K562 (cell line): ENCODE measurements around the gene AHCYL1.

Source experiments
- MLLT1 ChIP-seq, 2 experiments: fragments of 450-650 bp; IDR thresholded peaks; 2 replicates each; pipeline ENCODE4 v1.6.1; 2016
- POLR2A ChIP-seq: fragments of 450-650 bp; conservative IDR thresholded peaks from 2 replicates; pipeline ENCODE4 v1.6.1; 2016
- SAFB ChIP-seq: fragments of 200-400 bp; formaldehyde crosslinking; IDR thresholded peaks from 2 replicates; pipeline ENCODE4 v1.6.1; 2017; ENCODE audit warnings: low read depth, low read length, borderline replicate concordance
- SNRNP70 ChIP-seq: fragments of 200-400 bp; formaldehyde crosslinking; optimal IDR thresholded peaks from 2 replicates; pipeline ENCODE3; 2017; ENCODE audit warnings: low read depth, low read length
- SP1 ChIP-seq: sonication (generic); formaldehyde crosslinking; IDR thresholded peaks from 2 replicates; pipeline ENCODE4 v1.8.1; 2022; ENCODE audit warnings: mild to moderate bottlenecking, missing genetic modification reagents
- THRA ChIP-seq: fragments of 450-650 bp; IDR thresholded peaks from 2 replicates; pipeline ENCODE4 v1.6.1; 2017; ENCODE audit warnings: mild to moderate bottlenecking, moderate library complexity
- ZNF121 ChIP-seq: sonication (generic); formaldehyde crosslinking; conservative IDR thresholded peaks from 2 replicates; pipeline ENCODE4 v1.8.0; 2022; ENCODE audit warnings: missing genetic modification reagents

- TF ChIP-seq THRA (no peak), SP1 (no peak), POLR2A (no peak), MLLT1 (IDR thresholded peaks at IDR 0.05) (no peak), SAFB (no peak), SNRNP70 (no peak), ZNF121 (no peak)
Observed at GRCh38 chr1:109983380-109984189, 980 bp upstream of the AHCYL1 start.
